Measurements from ENCODE around the gene PEAK3. TPM values are rescaled to one million over a fixed set of nuclear protein-coding genes. Genes with fewer than 3 reads are reported as not detected.

PEAK3 gene
- polyA plus RNA-seq, 2 donors = 0.02 to 0.06 TPM

DNA sequence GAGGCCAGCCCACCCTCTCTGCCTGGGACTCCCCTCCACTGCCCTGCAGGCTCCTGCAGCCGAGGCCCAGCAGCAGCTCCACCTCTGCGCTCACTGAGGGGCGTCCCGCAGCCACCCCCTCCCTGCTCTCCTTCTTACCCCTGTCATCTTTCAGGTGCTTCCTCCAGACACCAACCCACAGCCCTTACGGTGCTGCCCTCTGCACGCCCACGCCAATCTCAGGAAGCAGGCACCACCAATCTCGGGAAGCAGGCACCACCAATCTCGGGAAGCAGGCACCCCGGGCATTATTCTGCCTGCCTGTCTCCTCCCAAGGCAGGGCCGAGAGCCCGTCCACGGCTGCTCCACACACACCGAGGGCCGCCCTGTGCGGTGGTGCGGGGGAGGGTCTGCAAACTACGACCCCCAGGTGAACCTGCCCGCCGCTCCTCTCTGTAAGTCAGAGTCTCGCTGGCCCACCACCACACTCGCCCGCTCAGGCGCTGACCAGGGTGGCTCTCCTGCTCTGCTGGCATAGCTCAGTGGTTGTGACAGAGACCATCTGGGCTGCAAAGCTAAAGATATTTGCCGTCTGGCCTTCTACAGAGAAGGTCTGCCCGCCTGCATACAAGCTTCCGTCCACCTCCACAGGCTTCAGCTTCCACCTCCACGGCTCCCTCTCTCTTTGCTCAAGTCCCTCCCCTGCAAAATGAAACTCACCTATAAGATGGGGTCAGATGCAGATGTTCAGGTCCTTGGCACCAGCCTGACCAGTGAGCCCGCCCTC, 43.5 kb upstream of the PEAK3 start:
- Histone ChIP-seq H3K27ac (ENCODE audit: low read depth in 2 of 2, low read length in 1 of 2) (no peak overlapping the region), H3K36me3 (ENCODE audit: control insufficient read depth in 2 of 2, insufficient read depth in 2 of 2, low read length in 1 of 2) (peaks cover 4 to 17% of the 10 kb centered on the region in 2 donors), H3K4me3 (ENCODE audit: low read depth in 1 of 2, low read length in 2 of 2) (no peak overlapping the region), H3K27me3 (ENCODE audit: control insufficient read depth in 1 of 2, insufficient read depth in 2 of 2, low read length in 2 of 2) (no peaks in the 10 kb centered on the region), H3K4me1 (ENCODE audit: control insufficient read depth in 2 of 2, insufficient read depth in 2 of 2, low read length in 1 of 2) (peaks cover 0 to 9% of the 10 kb centered on the region in 2 donors), H3K9me3 (ENCODE audit: control insufficient read depth in 2 of 2, insufficient read depth in 1 of 2, low read depth in 1 of 2, low read length in 1 of 2) (no peaks in the 10 kb centered on the region)
- WGBS, 2 donors = 72 to 79% methylated on average over 29 of the region's 29 CpGs

DNA sequence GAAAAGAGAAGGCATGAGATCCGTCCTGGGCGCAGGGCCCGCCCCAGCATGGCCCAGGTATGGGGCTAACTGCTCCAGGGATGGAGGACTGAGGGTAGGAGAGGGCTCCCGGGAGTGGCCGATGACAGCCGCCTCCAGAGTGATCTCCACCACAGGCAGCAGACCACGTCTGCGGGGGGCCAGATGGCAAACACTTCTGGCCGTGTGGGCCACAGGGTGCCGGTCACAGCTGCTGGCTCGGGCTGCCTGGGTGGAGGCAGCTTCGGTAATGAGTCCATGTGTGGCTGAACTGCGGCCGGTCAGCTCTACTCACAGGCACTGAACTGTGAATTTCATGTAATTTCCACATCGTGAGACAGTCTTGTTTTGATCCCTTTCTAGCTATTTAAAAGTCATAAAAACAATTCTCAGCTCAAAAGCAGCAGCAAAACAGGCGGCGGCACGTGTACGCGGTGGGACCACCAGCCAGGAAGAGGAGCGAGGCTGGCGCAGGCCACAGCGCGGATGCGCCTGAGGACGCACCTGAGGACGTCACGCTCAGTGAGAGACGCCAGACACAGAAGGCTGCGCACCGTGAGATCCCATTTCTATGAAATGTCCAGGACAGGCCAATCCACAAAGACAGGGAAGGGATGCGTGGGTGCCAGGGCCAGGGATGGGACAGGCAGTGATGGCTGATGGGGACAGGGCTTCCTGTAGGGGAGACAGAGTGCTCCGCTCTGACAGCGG, 42.4 kb upstream of the PEAK3 start:
- peaks cover 0 to 4% of the 10 kb centered on the region in 2 donors for H3K4me1 ChIP-seq (ENCODE audit: control insufficient read depth in 2 of 2, insufficient read depth in 2 of 2, low read length in 1 of 2)
- no peaks in the 10 kb centered on the region for H3K9me3 ChIP-seq (ENCODE audit: control insufficient read depth in 2 of 2, insufficient read depth in 1 of 2, low read depth in 1 of 2, low read length in 1 of 2)
- no peak overlapping the region for H3K27ac ChIP-seq (ENCODE audit: low read depth in 2 of 2, low read length in 1 of 2)
- WGBS, 2 donors = 85 to 86% methylated on average over 34 of the region's 34 CpGs
- no peaks in the 10 kb centered on the region for H3K27me3 ChIP-seq (ENCODE audit: control insufficient read depth in 1 of 2, insufficient read depth in 2 of 2, low read length in 2 of 2)
- peaks cover 4 to 17% of the 10 kb centered on the region in 2 donors for H3K36me3 ChIP-seq (ENCODE audit: control insufficient read depth in 2 of 2, insufficient read depth in 2 of 2, low read length in 1 of 2)
- H3K4me3 ChIP-seq (ENCODE audit: low read depth in 1 of 2, low read length in 2 of 2) = no peak overlapping the region

DNA sequence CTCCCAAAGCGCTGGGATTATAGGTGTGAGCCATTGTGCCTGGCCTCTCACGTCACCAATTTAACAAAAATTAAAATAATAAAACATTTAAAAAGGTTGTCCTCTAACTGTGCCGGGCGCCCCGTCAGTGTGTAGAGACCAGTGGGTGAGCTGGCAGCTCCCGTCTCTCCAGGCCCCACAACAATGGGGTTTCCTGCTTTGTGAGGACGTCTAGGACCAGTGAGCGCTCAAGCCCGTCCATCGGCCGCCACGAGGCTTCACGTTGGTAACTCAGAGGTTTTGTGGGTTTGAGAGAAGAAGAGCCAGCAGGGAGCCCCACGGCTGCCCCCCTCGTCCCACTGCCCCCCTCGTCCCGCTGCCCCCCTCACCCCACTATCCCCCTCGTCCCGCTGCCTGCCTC, 41.7 kb upstream of the PEAK3 start:
- Histone ChIP-seq H3K4me1 (ENCODE audit: control insufficient read depth in 2 of 2, insufficient read depth in 2 of 2, low read length in 1 of 2) (peaks cover 0 to 3% of the 10 kb centered on the region in 2 donors), H3K27ac (ENCODE audit: low read depth in 2 of 2, low read length in 1 of 2) (no peak overlapping the region), H3K4me3 (ENCODE audit: low read depth in 1 of 2, low read length in 2 of 2) (no peak overlapping the region), H3K36me3 (ENCODE audit: control insufficient read depth in 2 of 2, insufficient read depth in 2 of 2, low read length in 1 of 2) (peaks cover 4 to 17% of the 10 kb centered on the region in 2 donors), H3K9me3 (ENCODE audit: control insufficient read depth in 2 of 2, insufficient read depth in 1 of 2, low read depth in 1 of 2, low read length in 1 of 2) (no peaks in the 10 kb centered on the region), H3K27me3 (ENCODE audit: control insufficient read depth in 1 of 2, insufficient read depth in 2 of 2, low read length in 2 of 2) (no peaks in the 10 kb centered on the region)
- 88 to 89% methylated on average over 19 of the region's 19 CpGs for WGBS, 2 donors

DNA sequence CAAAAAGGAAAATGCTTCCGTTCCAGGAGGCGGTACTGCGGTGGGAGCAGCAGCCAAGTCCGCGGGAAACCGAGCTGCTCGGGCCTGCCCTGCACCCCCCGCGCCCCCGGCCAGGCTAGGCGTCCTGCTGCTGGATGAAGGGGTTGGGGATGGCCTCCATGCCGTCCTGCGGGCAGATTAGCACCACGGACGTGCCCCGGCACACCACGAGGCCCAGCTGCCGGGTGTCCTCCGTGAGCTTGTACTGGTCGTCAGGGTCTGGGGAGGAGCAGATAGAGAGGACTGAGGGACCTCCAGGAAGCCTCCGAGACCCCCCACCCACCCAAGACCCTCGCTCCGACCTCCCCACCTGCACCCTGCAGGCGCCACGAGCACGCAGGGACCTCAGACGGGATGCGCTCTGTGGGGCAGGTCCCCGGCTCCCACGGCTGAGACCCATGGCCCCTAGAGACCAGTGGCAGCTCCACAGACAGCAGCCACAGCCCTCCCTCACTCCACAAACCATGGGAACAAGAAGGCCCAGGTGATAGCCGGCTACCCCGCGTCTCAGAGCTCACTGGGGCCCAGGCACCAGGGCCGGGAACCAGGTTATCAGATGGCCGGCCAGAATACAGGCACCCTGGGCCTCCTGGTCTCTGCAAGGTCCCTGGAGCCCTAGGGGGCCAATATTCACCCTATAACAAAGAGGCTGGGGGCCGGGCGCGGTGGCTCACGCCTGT, 39.7 kb upstream of the PEAK3 start:
- WGBS, 2 donors = 87 to 91% methylated on average over 39 of the region's 39 CpGs
- no peaks in the 10 kb centered on the region for H3K9me3 ChIP-seq (ENCODE audit: control insufficient read depth in 2 of 2, insufficient read depth in 1 of 2, low read depth in 1 of 2, low read length in 1 of 2)
- no peak overlapping the region for H3K27ac ChIP-seq (ENCODE audit: low read depth in 2 of 2, low read length in 1 of 2)
- H3K4me3 ChIP-seq (ENCODE audit: low read depth in 1 of 2, low read length in 2 of 2) = no peak overlapping the region
- no peaks in the 10 kb centered on the region for H3K27me3 ChIP-seq (ENCODE audit: control insufficient read depth in 1 of 2, insufficient read depth in 2 of 2, low read length in 2 of 2)
- H3K4me1 ChIP-seq (ENCODE audit: control insufficient read depth in 2 of 2, insufficient read depth in 2 of 2, low read length in 1 of 2) = no peaks in the 10 kb centered on the region
- peaks cover 4 to 17% of the 10 kb centered on the region in 2 donors for H3K36me3 ChIP-seq (ENCODE audit: control insufficient read depth in 2 of 2, insufficient read depth in 2 of 2, low read length in 1 of 2)

DNA sequence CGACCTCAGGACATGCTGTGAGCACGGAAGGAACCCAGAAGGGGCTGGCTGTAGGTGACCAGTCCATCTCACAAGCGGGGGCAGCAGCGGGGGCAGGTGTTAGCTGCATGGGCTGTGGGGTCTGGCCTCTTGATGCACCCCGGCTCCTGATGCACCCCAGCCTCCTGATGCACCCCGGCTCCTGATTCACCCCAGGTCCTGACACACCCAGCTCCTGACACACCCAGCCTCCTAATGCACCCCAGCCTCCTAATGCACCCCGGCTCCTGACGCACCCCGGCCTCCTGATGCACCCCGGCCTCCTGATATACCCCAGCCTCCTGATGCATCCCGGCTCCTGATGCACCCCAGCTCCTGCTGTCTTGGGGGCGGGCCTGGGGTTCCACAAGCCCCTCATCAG, 39.0 kb upstream of the PEAK3 start:
- Histone ChIP-seq H3K4me1 (ENCODE audit: control insufficient read depth in 2 of 2, insufficient read depth in 2 of 2, low read length in 1 of 2) (no peaks in the 10 kb centered on the region), H3K27me3 (ENCODE audit: control insufficient read depth in 1 of 2, insufficient read depth in 2 of 2, low read length in 2 of 2) (no peaks in the 10 kb centered on the region), H3K9me3 (ENCODE audit: control insufficient read depth in 2 of 2, insufficient read depth in 1 of 2, low read depth in 1 of 2, low read length in 1 of 2) (no peaks in the 10 kb centered on the region), H3K36me3 (ENCODE audit: control insufficient read depth in 2 of 2, insufficient read depth in 2 of 2, low read length in 1 of 2) (peaks cover 4 to 17% of the 10 kb centered on the region in 2 donors), H3K27ac (ENCODE audit: low read depth in 2 of 2, low read length in 1 of 2) (no peak overlapping the region), H3K4me3 (ENCODE audit: low read depth in 1 of 2, low read length in 2 of 2) (no peak overlapping the region)
- 89 to 90% methylated on average over 12 of the region's 12 CpGs for WGBS, 2 donors

DNA sequence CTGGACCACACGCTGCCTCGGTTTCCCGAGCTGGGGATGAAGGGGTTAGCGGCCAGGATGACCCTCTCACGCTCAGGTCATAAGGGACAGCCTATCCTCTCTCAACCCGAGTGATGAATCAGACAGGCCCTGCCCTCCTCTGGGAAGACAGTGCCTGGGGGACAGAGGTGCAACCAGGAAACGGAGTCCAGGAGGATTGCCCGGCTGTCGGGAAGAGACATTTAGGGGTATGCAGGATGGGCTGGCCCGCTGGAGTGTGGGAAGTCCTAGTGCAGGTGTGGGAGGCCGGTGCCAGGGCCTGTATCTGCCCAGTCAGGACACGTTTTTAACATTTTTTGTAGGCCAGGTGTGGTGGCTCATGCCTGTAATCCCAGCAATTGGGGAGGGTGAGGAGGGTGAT, 38.1 kb upstream of the PEAK3 start:
- WGBS, 2 donors = 55 to 62% methylated on average over 12 of the region's 12 CpGs
- no peak overlapping the region for H3K4me3 ChIP-seq (ENCODE audit: low read depth in 1 of 2, low read length in 2 of 2)
- no peaks in the 10 kb centered on the region for H3K27me3 ChIP-seq (ENCODE audit: control insufficient read depth in 1 of 2, insufficient read depth in 2 of 2, low read length in 2 of 2)
- H3K4me1 ChIP-seq (ENCODE audit: control insufficient read depth in 2 of 2, insufficient read depth in 2 of 2, low read length in 1 of 2) = no peaks in the 10 kb centered on the region
- H3K27ac ChIP-seq (ENCODE audit: low read depth in 2 of 2, low read length in 1 of 2) = no peak overlapping the region
- H3K36me3 ChIP-seq (ENCODE audit: control insufficient read depth in 2 of 2, insufficient read depth in 2 of 2, low read length in 1 of 2) = peaks cover 4 to 13% of the 10 kb centered on the region in 2 donors
- H3K9me3 ChIP-seq (ENCODE audit: control insufficient read depth in 2 of 2, insufficient read depth in 1 of 2, low read depth in 1 of 2, low read length in 1 of 2) = peaks cover 0 to 2% of the 10 kb centered on the region in 2 donors

DNA sequence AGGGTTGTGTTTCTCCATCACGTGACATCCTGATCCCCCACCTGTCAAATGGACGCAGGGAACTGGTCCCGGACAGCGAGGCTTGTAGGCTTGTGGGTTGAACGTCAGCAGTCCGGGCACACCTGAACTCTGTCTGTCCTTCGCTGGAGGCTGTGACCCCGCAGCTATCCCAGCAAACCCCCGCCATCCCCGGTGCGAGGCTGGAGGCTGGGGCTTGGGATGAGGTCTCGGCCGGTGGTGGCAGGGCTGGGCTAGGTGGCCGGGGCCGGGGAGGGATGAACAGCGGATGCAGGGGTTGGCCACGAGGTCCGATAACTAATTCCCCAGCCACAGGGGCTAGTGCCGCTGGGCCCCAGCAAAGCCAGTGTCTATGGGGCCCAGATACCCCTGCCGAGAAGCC, 37.6 kb upstream of the PEAK3 start:
- Histone ChIP-seq H3K4me1 (ENCODE audit: control insufficient read depth in 2 of 2, insufficient read depth in 2 of 2, low read length in 1 of 2) (no peaks in the 10 kb centered on the region), H3K27me3 (ENCODE audit: control insufficient read depth in 1 of 2, insufficient read depth in 2 of 2, low read length in 2 of 2) (no peaks in the 10 kb centered on the region), H3K9me3 (ENCODE audit: control insufficient read depth in 2 of 2, insufficient read depth in 1 of 2, low read depth in 1 of 2, low read length in 1 of 2) (peaks cover 0 to 5% of the 10 kb centered on the region in 2 donors), H3K4me3 (ENCODE audit: low read depth in 1 of 2, low read length in 2 of 2) (no peak overlapping the region), H3K36me3 (ENCODE audit: control insufficient read depth in 2 of 2, insufficient read depth in 2 of 2, low read length in 1 of 2) (peaks cover 4 to 13% of the 10 kb centered on the region in 2 donors), H3K27ac (ENCODE audit: low read depth in 2 of 2, low read length in 1 of 2) (no peak overlapping the region)
- WGBS, 2 donors = 89 to 92% methylated on average over 20 of the region's 20 CpGs

DNA sequence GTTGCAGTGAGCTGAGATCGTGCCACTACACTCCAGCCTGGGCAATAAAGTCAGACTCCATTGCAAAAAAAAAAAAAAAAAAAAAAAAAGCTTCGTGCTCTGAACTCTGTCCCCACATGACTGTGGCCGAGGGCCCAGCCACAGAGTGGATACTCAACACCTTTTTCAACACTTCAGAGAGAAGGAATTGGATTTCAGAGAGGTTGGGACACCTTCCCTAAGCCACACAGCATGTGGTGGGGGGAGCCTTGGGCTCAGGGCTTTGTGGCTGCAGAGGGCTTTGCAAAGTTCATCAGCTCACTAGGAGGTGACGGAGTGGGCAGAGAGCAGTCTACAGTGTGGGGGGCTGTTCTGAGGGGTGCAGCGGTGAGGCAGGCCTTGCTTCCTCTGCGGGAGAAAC, 36.9 kb upstream of the PEAK3 start:
- Histone ChIP-seq H3K27ac (ENCODE audit: low read depth in 2 of 2, low read length in 1 of 2) (no peak overlapping the region), H3K36me3 (ENCODE audit: control insufficient read depth in 2 of 2, insufficient read depth in 2 of 2, low read length in 1 of 2) (peaks cover 4 to 13% of the 10 kb centered on the region in 2 donors), H3K4me3 (ENCODE audit: low read depth in 1 of 2, low read length in 2 of 2) (no peak overlapping the region), H3K27me3 (ENCODE audit: control insufficient read depth in 1 of 2, insufficient read depth in 2 of 2, low read length in 2 of 2) (no peaks in the 10 kb centered on the region), H3K4me1 (ENCODE audit: control insufficient read depth in 2 of 2, insufficient read depth in 2 of 2, low read length in 1 of 2) (no peaks in the 10 kb centered on the region), H3K9me3 (ENCODE audit: control insufficient read depth in 2 of 2, insufficient read depth in 1 of 2, low read depth in 1 of 2, low read length in 1 of 2) (peaks cover 0 to 6% of the 10 kb centered on the region in 2 donors)
- WGBS, 2 donors = 80 to 84% methylated on average over 6 of the region's 6 CpGs

DNA sequence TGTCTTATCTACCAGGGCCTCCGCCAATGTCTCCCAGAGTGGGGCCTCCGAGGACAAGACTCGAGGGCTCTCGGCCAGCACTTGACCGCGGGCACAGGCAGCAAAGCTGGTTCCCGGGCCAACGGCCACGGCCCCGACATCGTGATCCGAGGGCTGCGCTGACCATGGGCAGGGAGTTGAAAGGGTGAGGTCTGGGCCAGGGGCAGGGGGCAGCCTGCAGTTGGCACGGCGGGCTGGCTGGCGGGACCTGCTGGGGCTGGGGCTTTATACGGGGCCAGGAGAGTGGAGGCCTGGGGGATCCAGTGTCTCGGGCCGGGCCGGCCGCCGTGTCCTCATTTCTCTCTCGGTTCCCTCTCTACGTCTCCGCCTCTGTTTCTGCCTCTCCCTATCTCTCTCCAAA, 35.8 kb upstream of the PEAK3 start:
- H3K36me3 ChIP-seq (ENCODE audit: control insufficient read depth in 2 of 2, insufficient read depth in 2 of 2, low read length in 1 of 2) = peaks cover 0 to 9% of the 10 kb centered on the region in 2 donors
- WGBS, 2 donors = 85 to 86% methylated on average over 22 to 25 of the region's 25 CpGs
- no peak overlapping the region for H3K4me3 ChIP-seq (ENCODE audit: low read depth in 1 of 2, low read length in 2 of 2)
- H3K4me1 ChIP-seq (ENCODE audit: control insufficient read depth in 2 of 2, insufficient read depth in 2 of 2, low read length in 1 of 2) = no peaks in the 10 kb centered on the region
- H3K27ac ChIP-seq (ENCODE audit: low read depth in 2 of 2, low read length in 1 of 2) = no peak overlapping the region
- H3K27me3 ChIP-seq (ENCODE audit: control insufficient read depth in 1 of 2, insufficient read depth in 2 of 2, low read length in 2 of 2) = no peaks in the 10 kb centered on the region
- peaks cover 0 to 6% of the 10 kb centered on the region in 2 donors for H3K9me3 ChIP-seq (ENCODE audit: control insufficient read depth in 2 of 2, insufficient read depth in 1 of 2, low read depth in 1 of 2, low read length in 1 of 2)
